Neural progenitor cell (in vitro differentiated cells): ENCODE results near the gene GINS1. TPM values are rescaled to one million over a fixed set of nuclear protein-coding genes. Genes with fewer than 3 reads are reported as not detected.

Experiments used
- DNase-seq: peaks from one replicate; pipeline ENCODE4 v3.0.0-alpha.2; 2016; ENCODE audit warnings: low spot score
- H2AFZ ChIP-seq: fragments of 200-600 bp; sonication (generic); replicated peaks from 2 replicates; pipeline ENCODE4 v1.6.1; 2016; ENCODE audit warnings: antibody characterized with exemption
- H3F3A ChIP-seq: fragments of 200-600 bp; sonication (generic); 2 replicates; pipeline ENCODE4 v1.6.1; 2016; ENCODE audit warnings: antibody characterized with exemption, low read depth
- H3K27ac ChIP-seq: fragments of 200-600 bp; sonication (generic); 2 replicates; pipeline ENCODE4 v1.5.1; 2016; ENCODE audit warnings: mild to moderate bottlenecking
- H3K27me3 ChIP-seq: fragments of 200-600 bp; sonication (generic); 2 replicates; pipeline ENCODE4 v1.6.1; 2016; ENCODE audit warnings: mild to moderate bottlenecking, moderate library complexity
- H3K36me3 ChIP-seq: fragments of 200-600 bp; sonication (generic); 2 replicates; pipeline ENCODE4 v1.5.1; 2016
- H3K4me1 ChIP-seq: fragments of 200-600 bp; sonication (generic); 2 replicates; pipeline ENCODE4 v1.6.1; 2016; ENCODE audit warnings: mixed run types
- H3K4me2 ChIP-seq: fragments of 200-600 bp; sonication (generic); 2 replicates; pipeline ENCODE4 v1.6.1; 2016
- H3K4me3 ChIP-seq: fragments of 200-600 bp; sonication (generic); 2 replicates; pipeline ENCODE4 v1.5.1; 2016
- H3K79me2 ChIP-seq: fragments of 200-600 bp; sonication (generic); 2 replicates; pipeline ENCODE4 v1.6.1; 2016; ENCODE audit warnings: low read depth
- H3K9ac ChIP-seq: fragments of 200-600 bp; sonication (generic); 2 replicates; pipeline ENCODE4 v1.6.1; 2016
- H3K9me3 ChIP-seq: fragments of 200-600 bp; sonication (generic); 2 replicates; pipeline ENCODE4 v1.5.1; 2016; ENCODE audit warnings: low read depth
- H4K20me1 ChIP-seq: fragments of 200-600 bp; sonication (generic); 2 replicates; pipeline ENCODE4 v1.6.1; 2016; ENCODE audit warnings: low read depth
- H3K27ac Mint-ChIP-seq: 3 replicates; pipeline ENCODE4 v1.8.0; 2021; ENCODE audit warnings: mixed read lengths
- H3K27me3 Mint-ChIP-seq: 2 replicates; pipeline ENCODE4 v1.8.0; 2022; ENCODE audit warnings: low read depth, mild to moderate bottlenecking, inconsistent platforms, moderate library complexity, mixed read lengths; ENCODE audit not compliant: insufficient read depth
- H3K36me3 Mint-ChIP-seq: 3 replicates; pipeline ENCODE4 v1.8.0; 2021; ENCODE audit warnings: mixed read lengths
- H3K4me1 Mint-ChIP-seq: 3 replicates; pipeline ENCODE4 v1.8.0; 2021; ENCODE audit warnings: mixed read lengths
- H3K4me3 Mint-ChIP-seq: 3 replicates; pipeline ENCODE4 v1.8.0; 2021; ENCODE audit warnings: mild to moderate bottlenecking, moderate library complexity, mixed read lengths
- H3K9me3 Mint-ChIP-seq: 3 replicates; pipeline ENCODE4 v1.8.0; 2020; ENCODE audit warnings: mixed read lengths
- EZH2 ChIP-seq: fragments of 200-600 bp; sonication (generic); IDR thresholded peaks from 2 replicates; pipeline ENCODE4 v1.6.1; 2017; ENCODE audit warnings: antibody characterized with exemption, mild to moderate bottlenecking, moderate library complexity
- EZH2phosphoT487 ChIP-seq: fragments of 200-600 bp; sonication (generic); IDR thresholded peaks from 2 replicates; pipeline ENCODE4 v1.6.1; 2017; ENCODE audit warnings: antibody characterized with exemption
- total RNA-seq: library from RNA; depleted of rRNA; stranded (reverse); fragments of >200 nt; gene quantifications from 2 replicates; pipeline ENCODE4 v1.2.3, GENCODE V29; 2015; ENCODE audit warnings: low replicate concordance
- TF ChIP-seq, protein P1 (sequence below): fragments of 200-600 bp; sonication (generic); IDR thresholded peaks from 2 replicates; pipeline ENCODE4 v1.5.1; 2017; ENCODE audit warnings: antibody characterized with exemption, mild to moderate bottlenecking

Gene GINS1
- total RNA-seq, 1 donor from 2014 or later: 69.6 TPM

DNA sequence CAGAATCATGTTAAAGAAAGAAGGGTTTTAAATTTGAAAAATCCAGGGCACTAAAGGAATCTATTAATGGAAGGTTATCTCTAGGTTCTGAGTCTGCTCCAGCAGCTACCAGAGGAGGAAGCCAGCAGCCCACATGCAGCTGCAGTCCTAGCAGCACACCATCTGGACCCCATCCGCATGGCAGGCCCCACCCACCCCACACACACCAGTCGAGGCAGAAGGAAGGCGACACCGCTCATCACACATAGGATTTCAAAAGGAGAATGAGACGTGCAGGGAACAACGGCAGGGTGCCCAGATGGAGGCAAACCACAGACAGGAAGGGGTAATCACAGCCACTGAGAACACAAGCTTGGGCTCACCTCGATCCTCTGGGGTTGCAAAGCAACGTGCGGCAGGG lies 78.9 kb downstream of the GINS1 start:
- DNase-seq: no peak
- H3K4me1 ChIP-seq: no peaks in the 10 kb centered on the region
- no peak overlapping the region for H3K9ac ChIP-seq
- H3K9me3 ChIP-seq: no peaks in the 10 kb centered on the region
- no peak overlapping the region for H2AFZ ChIP-seq
- H3K4me2 ChIP-seq: no peak overlapping the region
- H3K9me3 Mint-ChIP-seq: no peaks in the 10 kb centered on the region
- H3K27me3 ChIP-seq: no peaks in the 10 kb centered on the region
- H3K36me3 ChIP-seq: no peaks in the 10 kb centered on the region
- no peak overlapping the region for H3K27ac Mint-ChIP-seq
- H3K4me3 Mint-ChIP-seq: no peak overlapping the region
- no peak overlapping the region for H3K4me3 ChIP-seq
- TF ChIP-seq EZH2phosphoT487: no peak
- no peak for TF ChIP-seq EZH2
- TF ChIP-seq, protein P1, sequence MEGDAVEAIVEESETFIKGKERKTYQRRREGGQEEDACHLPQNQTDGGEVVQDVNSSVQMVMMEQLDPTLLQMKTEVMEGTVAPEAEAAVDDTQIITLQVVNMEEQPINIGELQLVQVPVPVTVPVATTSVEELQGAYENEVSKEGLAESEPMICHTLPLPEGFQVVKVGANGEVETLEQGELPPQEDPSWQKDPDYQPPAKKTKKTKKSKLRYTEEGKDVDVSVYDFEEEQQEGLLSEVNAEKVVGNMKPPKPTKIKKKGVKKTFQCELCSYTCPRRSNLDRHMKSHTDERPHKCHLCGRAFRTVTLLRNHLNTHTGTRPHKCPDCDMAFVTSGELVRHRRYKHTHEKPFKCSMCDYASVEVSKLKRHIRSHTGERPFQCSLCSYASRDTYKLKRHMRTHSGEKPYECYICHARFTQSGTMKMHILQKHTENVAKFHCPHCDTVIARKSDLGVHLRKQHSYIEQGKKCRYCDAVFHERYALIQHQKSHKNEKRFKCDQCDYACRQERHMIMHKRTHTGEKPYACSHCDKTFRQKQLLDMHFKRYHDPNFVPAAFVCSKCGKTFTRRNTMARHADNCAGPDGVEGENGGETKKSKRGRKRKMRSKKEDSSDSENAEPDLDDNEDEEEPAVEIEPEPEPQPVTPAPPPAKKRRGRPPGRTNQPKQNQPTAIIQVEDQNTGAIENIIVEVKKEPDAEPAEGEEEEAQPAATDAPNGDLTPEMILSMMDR: no peak
- no peaks in the 10 kb centered on the region for H4K20me1 ChIP-seq
- H3K4me1 Mint-ChIP-seq: no peaks in the 10 kb centered on the region
- H3K36me3 Mint-ChIP-seq: peaks cover 21% of the 10 kb centered on the region
- peaks cover 2% of the 10 kb centered on the region for H3K27me3 Mint-ChIP-seq
- H3K27ac ChIP-seq: no peak overlapping the region
- no peaks in the 10 kb centered on the region for H3F3A ChIP-seq
- no peaks in the 10 kb centered on the region for H3K79me2 ChIP-seq

DNA sequence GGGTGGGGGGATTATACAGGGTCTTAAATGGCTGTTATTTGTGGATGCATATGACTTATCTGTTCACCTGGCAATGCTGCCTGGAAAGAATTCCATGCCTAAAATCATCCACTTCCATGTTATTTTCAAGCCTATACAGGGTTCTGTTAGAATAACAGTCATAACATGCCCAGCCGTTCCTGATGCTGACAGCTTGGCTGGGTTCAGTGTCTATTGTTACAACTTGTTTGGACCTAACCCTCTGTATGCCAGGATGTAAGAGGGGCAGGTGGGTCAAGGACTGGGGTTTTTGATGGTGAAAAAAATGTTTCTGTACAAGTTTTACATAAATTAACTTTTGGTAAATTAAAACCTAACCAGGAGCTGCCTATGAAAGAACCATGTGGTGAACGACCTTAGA lies 79.8 kb downstream of the GINS1 start:
- no peak overlapping the region for H2AFZ ChIP-seq
- Mint-ChIP-seq H3K27ac (no peak overlapping the region), H3K27me3 (no peaks in the 10 kb centered on the region), H3K9me3 (no peaks in the 10 kb centered on the region), H3K4me1 (peaks cover 3% of the 10 kb centered on the region), H3K4me3 (no peak overlapping the region), H3K36me3 (peaks cover 23% of the 10 kb centered on the region)
- no peak overlapping the region for H3K9ac ChIP-seq
- no peak overlapping the region for H3K4me3 ChIP-seq
- H3K4me2 ChIP-seq: no peak overlapping the region
- H3K27me3 ChIP-seq: no peaks in the 10 kb centered on the region
- H3F3A ChIP-seq: no peaks in the 10 kb centered on the region
- H3K36me3 ChIP-seq: no peaks in the 10 kb centered on the region
- no peaks in the 10 kb centered on the region for H3K79me2 ChIP-seq
- H4K20me1 ChIP-seq: no peaks in the 10 kb centered on the region
- no peaks in the 10 kb centered on the region for H3K4me1 ChIP-seq
- TF ChIP-seq, protein P1: no peak
- TF ChIP-seq EZH2phosphoT487 (no peak), EZH2 (no peak)
- no peaks in the 10 kb centered on the region for H3K9me3 ChIP-seq
- DNase-seq: no peak
- H3K27ac ChIP-seq: no peak overlapping the region

DNA sequence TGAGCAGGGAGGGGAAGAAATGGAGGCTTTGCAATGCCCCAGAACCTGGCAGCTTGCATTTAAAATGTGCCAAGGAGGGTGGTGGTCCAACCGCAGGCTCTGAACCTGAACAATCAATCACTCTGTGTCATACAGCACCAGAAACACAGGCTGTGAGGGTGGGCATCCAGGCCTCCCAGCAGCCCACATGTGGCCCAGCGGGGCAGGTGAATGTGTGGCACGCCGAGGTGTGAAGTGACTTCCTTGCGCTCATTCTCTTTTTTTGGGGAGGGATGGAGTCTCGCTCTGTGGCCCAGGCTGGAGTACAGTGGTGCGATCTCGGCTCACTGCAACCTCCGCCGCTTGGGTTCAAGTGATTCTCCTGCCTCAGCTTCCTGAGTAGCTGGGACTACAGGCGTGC lies 80.5 kb downstream of the GINS1 start:
- Mint-ChIP-seq H3K36me3 (peaks cover 23% of the 10 kb centered on the region), H3K4me3 (no peak overlapping the region), H3K27me3 (no peaks in the 10 kb centered on the region), H3K9me3 (no peaks in the 10 kb centered on the region), H3K4me1 (peaks cover 3% of the 10 kb centered on the region), H3K27ac (no peak overlapping the region)
- Histone ChIP-seq H4K20me1 (no peaks in the 10 kb centered on the region), H3F3A (no peaks in the 10 kb centered on the region), H3K27ac (no peak overlapping the region), H3K27me3 (no peaks in the 10 kb centered on the region), H3K9me3 (no peaks in the 10 kb centered on the region), H2AFZ (no peak overlapping the region), H3K4me3 (no peak overlapping the region), H3K4me2 (no peak overlapping the region), H3K36me3 (no peaks in the 10 kb centered on the region), H3K79me2 (no peaks in the 10 kb centered on the region), H3K9ac (no peak overlapping the region), H3K4me1 (no peaks in the 10 kb centered on the region)
- no peak for TF ChIP-seq EZH2phosphoT487
- TF ChIP-seq, protein P1: no peak
- DNase-seq: no peak
